Superior temporal gyrus (tissue), 1 donor: Measurements from ENCODE around the gene PLCB2.

Experiments
- DNase-seq: peaks from one replicate; pipeline ENCODE4 v3.0.0-alpha.2; 2016; ENCODE audit errors: extremely low spot score

Gene PLCB2

GRCh38 chr15:40307421-40308211, at the start of gene PLCB2:
Gene PLCB2, minus strand, starts transcription at chr15:40307935. Its CDS starts 263 bp downstream, at chr15:40307672.
- DNase-seq: no peak

GRCh38 chr15:40357246-40357645, 49.5 kb upstream of the PLCB2 start:
- DNase-seq: no peak

GRCh38 chr15:40355976-40356585, 48.3 kb upstream of the PLCB2 start:
- no peak for DNase-seq

GRCh38 chr15:40354408-40355171, 46.9 kb upstream of the PLCB2 start:
- peak; percentile 48 for DNase-seq

- no peak for DNase-seq
These were observed 46.0 kb upstream of the PLCB2 start for GRCh38 chr15:40353697-40354096.

- no peak for DNase-seq
These were observed 44.7 kb upstream of the PLCB2 start for GRCh38 chr15:40352281-40352901.

- DNase-seq: no peak
These were observed 41.4 kb upstream of the PLCB2 start for GRCh38 chr15:40349163-40349562.

- no peak for DNase-seq
These were observed 40.7 kb upstream of the PLCB2 start for GRCh38 chr15:40348474-40348870.

GRCh38 chr15:40347559-40348473, 40.1 kb upstream of the PLCB2 start:
- DNase-seq: no peak

- no peak for DNase-seq
These were observed 39.1 kb upstream of the PLCB2 start for GRCh38 chr15:40346579-40347558.

GRCh38 chr15:40345867-40346578, 38.3 kb upstream of the PLCB2 start:
- DNase-seq: no peak

- DNase-seq: no peak
These were observed 37.6 kb upstream of the PLCB2 start for GRCh38 chr15:40345225-40345866.

- peak; percentile 79 for DNase-seq
These were observed 36.9 kb upstream of the PLCB2 start for GRCh38 chr15:40344631-40345120.

GRCh38 chr15:40344217-40344616, 36.5 kb upstream of the PLCB2 start:
- DNase-seq: no peak

GRCh38 chr15:40343512-40343911, 35.8 kb upstream of the PLCB2 start:
- no peak for DNase-seq

GRCh38 chr15:40342416-40343320, 34.9 kb upstream of the PLCB2 start:
- DNase-seq: no peak

- DNase-seq: peak; percentile 85
These were observed 33.1 kb upstream of the PLCB2 start, which contains the start of gene CCDC9B for GRCh38 chr15:40340740-40341400. Gene CCDC9B, minus strand, starts transcription at chr15:40340939. Its CDS starts 120 bp downstream, at chr15:40340819.
